Calu3 (cell line): ENCODE data around the gene WWOX. TPM values are rescaled to one million over a fixed set of nuclear protein-coding genes. Genes with fewer than 3 reads are reported as not detected.

Source experiments
- BruUV-seq: library from RNA; stranded (reverse); fragments of 400-500 nt; replicated peaks from 2 replicates; lab custom pipeline; 2021; lab: Mats Ljungman, UMichigan
- CTCF ChIA-PET: fragments of 300-600 bp; sonication (Branson Sonifier 250); formaldehyde crosslinking; loops from one replicate; lab custom pipeline; 2022; ENCODE audit warnings: antibody characterized with exemption; lab: Charles Lee
- DNase-seq: peaks from one replicate; pipeline ENCODE4 v3.0.0; 2022
- H3K27ac Mint-ChIP-seq: one replicate; pipeline ENCODE4 v1.8.0; 2022; ENCODE audit warnings: mixed read lengths; ENCODE audit not compliant: unreplicated experiment
- H3K27me3 Mint-ChIP-seq: one replicate; pipeline ENCODE4 v1.8.0; 2022; ENCODE audit warnings: mixed read lengths; ENCODE audit not compliant: unreplicated experiment
- H3K36me3 Mint-ChIP-seq: one replicate; pipeline ENCODE4 v1.8.0; 2022; ENCODE audit warnings: mild to moderate bottlenecking, moderate library complexity, mixed read lengths; ENCODE audit not compliant: insufficient read depth, unreplicated experiment
- H3K4me1 Mint-ChIP-seq: one replicate; pipeline ENCODE4 v1.8.0; 2022; ENCODE audit warnings: mild to moderate bottlenecking, low read depth, mixed read lengths; ENCODE audit not compliant: unreplicated experiment
- H3K4me3 Mint-ChIP-seq: one replicate; pipeline ENCODE4 v1.8.0; 2022; ENCODE audit warnings: mild to moderate bottlenecking, low read depth, moderate library complexity, mixed read lengths; ENCODE audit not compliant: unreplicated experiment
- H3K9me3 Mint-ChIP-seq: one replicate; pipeline ENCODE4 v1.8.0; 2022; ENCODE audit warnings: low read depth, mixed read lengths; ENCODE audit not compliant: unreplicated experiment
- CTCF ChIP-seq: fragments of 200-600 bp; IDR thresholded peaks from one replicate; pipeline ENCODE4 v1.8.0; 2022; ENCODE audit warnings: antibody characterized with exemption; ENCODE audit not compliant: unreplicated experiment
- intact Hi-C: fragments of 100-400 bp; cut with micrococcal nuclease; formaldehyde crosslinking; loops from one replicate; pipeline ENCODE4 v1.10.0; 2022; ENCODE audit not compliant: unreplicated experiment
- total RNA-seq: library from RNA; stranded (reverse); gene quantifications from 2 replicates; pipeline ENCODE4 v1.2.3, GENCODE V29; 2022

Gene WWOX
- total RNA-seq, 1 experiment from 2014 or later: 33.5 TPM

GRCh38 chr16:79139799-79140198 lies 1040.3 kb downstream of the WWOX start:
- peaks cover 2% of the 10 kb centered on the region for H3K9me3 Mint-ChIP-seq
- DNase-seq: no peak
- H3K27ac Mint-ChIP-seq: no peak overlapping the region
- H3K36me3 Mint-ChIP-seq: no peaks in the 10 kb centered on the region
- CTCF ChIA-PET: no interaction called here
- BruUV-seq: no TSS peak
- H3K4me1 Mint-ChIP-seq: no peaks in the 10 kb centered on the region
- H3K4me3 Mint-ChIP-seq: no peak overlapping the region
- TF ChIP-seq CTCF: no peak
- H3K27me3 Mint-ChIP-seq: no peaks in the 10 kb centered on the region
- intact Hi-C loops: no loop called here

- H3K36me3 Mint-ChIP-seq: no peaks in the 10 kb centered on the region
- no peak for DNase-seq
- H3K27me3 Mint-ChIP-seq: no peaks in the 10 kb centered on the region
- CTCF ChIA-PET: no interaction called here
- TF ChIP-seq CTCF: no peak
- no TSS peak for BruUV-seq
- intact Hi-C loops: no loop called here
- H3K4me3 Mint-ChIP-seq: no peak overlapping the region
- H3K4me1 Mint-ChIP-seq: no peaks in the 10 kb centered on the region
- H3K27ac Mint-ChIP-seq: no peak overlapping the region
- peaks cover 2% of the 10 kb centered on the region for H3K9me3 Mint-ChIP-seq
Observed at GRCh38 chr16:79143026-79143425, 1043.6 kb downstream of the WWOX start.

- H3K9me3 Mint-ChIP-seq: no peaks in the 10 kb centered on the region
- H3K4me1 Mint-ChIP-seq: peaks cover 55% of the 10 kb centered on the region
- peak overlapping the region; percentile 27 for H3K27ac Mint-ChIP-seq
- H3K4me3 Mint-ChIP-seq: no peak overlapping the region
- DNase-seq: no peak
- no peaks in the 10 kb centered on the region for H3K36me3 Mint-ChIP-seq
- intact Hi-C loops: loop anchor here (5.0 kb wide), 2 partner anchors 112 to 163 kb away; no protein-coding TSS in a partner anchor
- no TSS peak for BruUV-seq
- H3K27me3 Mint-ChIP-seq: no peaks in the 10 kb centered on the region
- CTCF ChIA-PET: no interaction called here
- no peak for TF ChIP-seq CTCF
Observed at GRCh38 chr16:79150151-79150550, 1050.7 kb downstream of the WWOX start.

- H3K27me3 Mint-ChIP-seq: no peaks in the 10 kb centered on the region
- H3K9me3 Mint-ChIP-seq: no peaks in the 10 kb centered on the region
- no peaks in the 10 kb centered on the region for H3K36me3 Mint-ChIP-seq
- peaks cover 55% of the 10 kb centered on the region for H3K4me1 Mint-ChIP-seq
- intact Hi-C loops: loop anchor here (5.0 kb wide), 2 partner anchors 112 to 163 kb away; no protein-coding TSS in a partner anchor
- peak overlapping the region; percentile 7 for H3K27ac Mint-ChIP-seq
- no TSS peak for BruUV-seq
- H3K4me3 Mint-ChIP-seq: no peak overlapping the region
- CTCF ChIA-PET: no interaction called here
- no peak for TF ChIP-seq CTCF
- DNase-seq: no peak
Observed at GRCh38 chr16:79150632-79151310, 1051.3 kb downstream of the WWOX start.
